Dermis lymphatic vessel endothelial cell (primary cell): ENCODE data around the gene OR52W1. TPM values are rescaled to one million over a fixed set of nuclear protein-coding genes. Genes with fewer than 3 reads are reported as not detected.

ENCODE experiments used
- total RNA-seq: library from RNA; depleted of rRNA; stranded (reverse); fragments of >200 nt; gene quantifications from 2 replicates; pipeline ENCODE4 v1.2.1, GENCODE V29; 2014

The OR52W1 gene, protein sequence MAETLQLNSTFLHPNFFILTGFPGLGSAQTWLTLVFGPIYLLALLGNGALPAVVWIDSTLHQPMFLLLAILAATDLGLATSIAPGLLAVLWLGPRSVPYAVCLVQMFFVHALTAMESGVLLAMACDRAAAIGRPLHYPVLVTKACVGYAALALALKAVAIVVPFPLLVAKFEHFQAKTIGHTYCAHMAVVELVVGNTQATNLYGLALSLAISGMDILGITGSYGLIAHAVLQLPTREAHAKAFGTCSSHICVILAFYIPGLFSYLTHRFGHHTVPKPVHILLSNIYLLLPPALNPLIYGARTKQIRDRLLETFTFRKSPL
- not detected in 2 replicates for total RNA-seq

DNA sequence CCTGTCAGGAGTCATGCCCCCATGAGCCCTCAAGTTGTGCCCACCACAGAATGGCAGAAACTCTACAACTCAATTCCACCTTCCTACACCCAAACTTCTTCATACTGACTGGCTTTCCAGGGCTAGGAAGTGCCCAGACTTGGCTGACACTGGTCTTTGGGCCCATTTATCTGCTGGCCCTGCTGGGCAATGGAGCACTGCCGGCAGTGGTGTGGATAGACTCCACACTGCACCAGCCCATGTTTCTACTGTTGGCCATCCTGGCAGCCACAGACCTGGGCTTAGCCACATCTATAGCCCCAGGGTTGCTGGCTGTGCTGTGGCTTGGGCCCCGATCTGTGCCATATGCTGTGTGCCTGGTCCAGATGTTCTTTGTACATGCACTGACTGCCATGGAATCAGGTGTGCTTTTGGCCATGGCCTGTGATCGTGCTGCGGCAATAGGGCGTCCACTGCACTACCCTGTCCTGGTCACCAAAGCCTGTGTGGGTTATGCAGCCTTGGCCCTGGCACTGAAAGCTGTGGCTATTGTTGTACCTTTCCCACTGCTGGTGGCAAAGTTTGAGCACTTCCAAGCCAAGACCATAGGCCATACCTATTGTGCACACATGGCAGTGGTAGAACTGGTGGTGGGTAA, at the start of gene OR52W1:
TSS of gene OR52W1 (plus strand) at position 51 of the 637 bp plus-strand sequence. CDS start at position 51, 0 bp downstream.

DNA sequence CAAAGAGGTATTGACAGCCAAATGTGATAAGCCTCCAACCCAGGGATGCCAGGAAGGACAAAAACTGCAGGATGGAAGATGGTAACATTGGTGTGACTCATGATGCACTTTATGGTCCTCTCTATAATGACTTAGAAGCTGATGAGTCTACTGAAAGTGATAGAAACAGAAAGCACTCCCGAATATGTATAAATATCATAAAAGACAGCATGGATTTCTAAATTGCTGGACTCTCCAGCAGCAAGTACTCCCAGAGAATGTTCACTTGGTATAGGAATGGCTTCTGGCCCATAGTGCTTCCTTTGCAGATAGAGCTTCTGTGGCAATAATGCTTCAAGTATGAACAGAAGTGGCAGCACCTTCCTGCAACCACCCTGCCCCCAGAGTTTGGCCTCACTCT, 28.8 kb upstream of the OR52W1 start, which contains the start of gene OR52B2:
TSS of gene OR52B2 (minus strand) at position 101 of the 400 bp plus-strand sequence. CDS start at position 101, 0 bp downstream.

DNA sequence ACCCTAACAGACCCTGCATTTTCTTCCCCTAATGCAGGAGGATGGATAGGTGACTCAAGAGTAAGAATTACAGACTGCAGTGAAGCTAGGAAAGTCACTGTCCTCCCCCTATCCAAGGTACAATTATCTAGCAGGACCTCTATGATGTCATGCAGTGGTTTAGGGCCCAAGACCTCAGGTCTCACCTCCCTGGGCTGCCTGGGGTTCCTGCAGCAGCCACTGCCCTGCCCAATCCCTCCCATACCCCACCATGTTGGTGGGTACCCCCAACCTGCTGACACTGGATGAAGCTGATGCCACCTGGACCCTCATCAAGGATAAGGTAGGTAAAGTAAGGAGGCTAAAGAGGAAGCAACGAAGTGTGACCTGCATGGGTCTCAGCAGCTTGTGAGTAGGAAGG, 6.3 kb downstream of the OR52W1 start, which contains the start of gene C11orf42:
TSS of gene C11orf42 (plus strand) at position 192 of the 400 bp plus-strand sequence. CDS start at position 251, 59 bp downstream.

DNA sequence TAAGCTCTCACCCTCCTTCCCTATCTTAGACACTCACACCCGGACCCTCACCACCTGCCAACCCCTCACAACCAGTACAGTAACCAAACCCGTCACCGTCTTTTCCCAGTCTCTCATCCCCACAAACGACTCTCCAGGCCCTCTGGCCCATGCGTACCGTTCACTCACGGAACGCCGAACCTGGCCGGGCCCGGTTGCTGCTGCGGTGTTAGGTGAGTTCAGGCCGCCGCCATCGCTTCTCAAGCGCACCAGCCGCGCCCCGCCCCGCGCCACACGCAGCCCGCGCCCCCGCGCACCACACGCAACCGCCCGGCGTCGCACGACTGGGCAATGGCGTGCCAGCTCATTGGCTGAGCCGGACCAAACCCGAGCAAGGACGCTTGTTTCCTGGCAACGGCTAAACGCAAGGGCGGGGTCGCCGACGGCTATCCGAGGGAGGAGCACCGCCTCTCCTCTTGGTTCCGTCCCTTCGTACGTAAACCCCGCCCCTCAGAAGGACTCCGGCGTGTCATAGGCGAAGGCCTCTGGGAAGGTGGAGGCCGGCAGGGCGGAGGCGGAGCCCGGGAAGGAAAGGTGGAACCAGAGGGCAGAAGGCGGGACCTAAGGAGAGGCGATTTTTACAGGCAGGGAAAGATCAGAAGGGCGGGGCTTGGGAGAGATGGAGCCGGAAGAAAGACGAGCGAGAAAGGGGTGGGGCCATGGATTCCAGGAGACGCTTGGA, 35.5 kb downstream of the OR52W1 start, which contains the start of gene FHIP1B:
TSS of gene FHIP1B (minus strand) at position 250 of the 721 bp plus-strand sequence. CDS start 10,120 bp downstream, outside the sequence.

DNA sequence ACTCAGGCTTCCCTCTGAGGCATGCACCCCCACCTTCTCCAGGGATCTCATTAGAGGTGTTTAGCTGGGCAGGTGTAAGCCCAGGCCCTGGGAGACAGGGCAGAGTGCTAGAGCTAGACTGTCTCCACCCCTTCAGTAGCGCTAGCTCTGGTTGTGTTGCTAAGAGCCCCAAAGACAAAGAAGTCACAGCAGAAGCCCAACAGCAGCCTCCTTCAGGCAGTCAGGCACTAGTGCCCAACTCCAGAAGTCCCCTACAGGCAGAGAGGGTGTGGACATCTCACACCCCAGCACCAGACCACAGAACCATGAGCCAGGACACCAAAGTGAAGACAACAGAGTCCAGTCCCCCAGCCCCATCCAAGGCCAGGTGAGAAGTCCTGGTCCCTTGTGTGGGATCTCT, 39.9 kb downstream of the OR52W1 start, which contains the start of gene CNGA4:
TSS of gene CNGA4 (plus strand) at position 188 of the 400 bp plus-strand sequence. CDS start at position 306, 118 bp downstream.

Other genes with a start within 250 kb of the OR52W1 start
- gene OR56A5, start 230.7 kb upstream of the OR52W1 start, total RNA-seq, result not detected in 2 replicates
- not detected in 2 replicates for gene OR52L1, start 212.2 kb upstream of the OR52W1 start, total RNA-seq
- not detected in 2 replicates for gene OR56A4, start 192.3 kb upstream of the OR52W1 start, total RNA-seq
- not detected in 2 replicates for gene OR56A1, start 168.5 kb upstream of the OR52W1 start, total RNA-seq
- gene OR56B4, start 91.5 kb upstream of the OR52W1 start, total RNA-seq, result not detected in 2 replicates
- not detected in 2 replicates for gene OR52B2, start 28.9 kb upstream of the OR52W1 start, total RNA-seq
- not detected in 2 replicates for gene C11orf42, start 6.3 kb downstream of the OR52W1 start, total RNA-seq
- 8.3 and 9.6 TPM in 2 replicates for gene FHIP1B, start 35.4 kb downstream of the OR52W1 start, total RNA-seq
- under 0.01 TPM in 1 of 2 replicates, not detected in the other for gene CNGA4, start 39.9 kb downstream of the OR52W1 start, total RNA-seq
- gene CCKBR, start 60.6 kb downstream of the OR52W1 start, total RNA-seq, result not detected in 2 replicates
- gene CAVIN3, start 121.3 kb downstream of the OR52W1 start, total RNA-seq, result 78.0 and 95.1 TPM in 2 replicates
- 13.5 and 14.1 TPM in 2 replicates for gene SMPD1, start 191.2 kb downstream of the OR52W1 start, total RNA-seq
- 24.9 and 34.5 TPM in 2 replicates for gene APBB1, start 219.9 kb downstream of the OR52W1 start, total RNA-seq
- 0.34 TPM in 1 of 2 replicates, not detected in the other for gene HPX, start 241.8 kb downstream of the OR52W1 start, total RNA-seq